KG1 (cell line): Measurements from ENCODE around the gene IL27RA.
A peak's percentile ranks its signal among the peaks of the same experiment; 100 is the strongest.

Source experiments
- DNase-seq: peaks from one replicate; lab custom pipeline; 2025; lab: John Stamatoyannopoulos, UW

IL27RA gene

DNA sequence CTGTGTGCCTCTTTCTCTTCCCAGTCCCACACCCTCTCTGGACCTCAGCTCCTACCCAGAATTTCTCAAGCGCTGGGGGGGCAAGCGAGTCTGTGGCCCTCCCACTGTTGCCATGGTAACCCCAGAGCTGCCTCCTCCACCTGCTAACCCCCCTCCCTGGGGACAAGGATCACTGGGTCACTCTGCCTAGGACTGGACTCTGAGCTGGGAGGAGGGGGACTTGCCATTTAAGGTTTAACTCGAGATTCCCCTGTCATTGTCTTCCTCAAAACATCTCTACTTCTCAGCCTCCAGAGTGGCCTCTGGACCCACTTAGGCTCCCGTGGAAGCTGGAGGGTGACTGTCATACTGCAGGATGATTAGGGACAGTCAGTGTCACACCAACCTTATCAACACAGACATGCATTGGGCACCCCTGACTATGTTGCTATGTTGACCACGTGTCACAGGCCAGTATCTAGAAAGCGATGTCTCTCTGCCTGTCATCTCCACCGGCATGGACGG lies 28.1 kb downstream of the IL27RA start:
- DNase-seq: no peak

DNA sequence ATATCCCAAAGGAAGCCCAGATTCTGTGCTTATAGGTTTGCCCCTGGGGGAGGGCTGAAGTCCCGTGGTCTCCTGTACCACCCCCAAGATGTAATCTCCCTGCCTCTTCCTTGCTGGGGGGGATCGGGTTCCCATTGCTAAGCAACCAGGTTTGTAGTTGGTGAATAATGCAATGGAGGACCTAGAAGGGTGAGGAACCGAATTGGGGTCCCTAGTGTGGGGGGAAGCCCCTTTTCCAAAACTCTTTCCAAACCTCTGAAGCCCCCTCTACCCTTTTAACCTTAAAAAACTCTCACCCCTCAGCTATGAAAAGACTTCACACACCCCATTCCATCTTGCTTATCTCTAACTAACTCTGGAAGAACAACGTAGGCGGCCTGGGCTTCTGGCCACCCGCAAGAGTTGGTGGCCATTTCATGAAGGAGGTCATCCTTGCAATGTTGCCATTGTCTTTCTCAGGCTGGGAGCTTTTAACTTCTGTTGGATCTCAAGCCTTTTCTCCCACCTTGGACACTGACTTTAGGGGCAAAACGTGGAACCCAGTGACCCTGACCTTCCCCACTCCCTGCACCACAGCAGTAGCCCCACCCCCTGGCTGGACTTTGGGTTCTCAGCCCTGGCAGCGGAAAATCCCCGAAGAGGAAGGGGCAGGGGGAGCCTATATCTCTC lies 29.7 kb downstream of the IL27RA start:
- no peak for DNase-seq

DNA sequence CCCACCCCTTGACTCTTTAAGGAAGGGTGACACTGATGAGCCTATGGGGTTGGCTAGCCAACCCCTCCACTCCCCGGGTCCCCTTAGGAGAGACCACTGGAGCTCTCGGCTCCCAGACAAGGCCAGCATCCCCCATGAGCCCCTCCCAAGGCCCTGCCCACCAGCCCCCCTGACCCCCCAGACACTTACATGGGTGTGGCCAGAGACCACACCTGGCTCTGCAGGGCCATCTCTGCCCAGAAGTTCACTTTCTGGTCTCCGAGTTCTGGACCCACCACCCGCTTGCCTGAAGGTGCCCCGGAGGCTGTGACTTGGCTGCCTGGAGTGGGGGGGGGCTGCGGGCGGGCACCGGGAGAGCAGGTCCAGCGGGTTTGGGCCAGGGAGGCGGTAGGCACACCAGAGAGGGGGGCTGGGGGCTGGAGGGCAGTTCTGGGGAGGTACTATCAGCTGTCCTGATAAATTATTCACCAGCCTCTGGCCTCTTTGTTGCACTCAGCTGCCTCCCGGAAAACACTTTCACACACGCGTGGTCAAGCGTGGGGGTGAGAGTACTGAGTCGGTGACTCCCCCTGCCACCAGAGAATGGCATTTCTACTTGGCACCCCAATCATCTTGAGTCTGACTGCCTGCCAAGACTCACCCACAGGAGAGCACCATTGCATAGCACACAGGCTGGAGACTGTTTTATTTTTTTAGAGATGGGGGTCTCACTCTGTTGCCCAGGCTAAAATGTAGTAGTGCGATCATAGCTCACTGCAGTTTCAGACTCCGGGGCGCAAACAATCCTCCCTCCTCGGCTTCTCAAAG lies 30.4 kb downstream of the IL27RA start, which contains the start of gene PALM3:
Gene PALM3, minus strand, starts transcription at position 326 of the 807 bp plus-strand sequence. Its CDS starts 96 bp downstream, at position 230.
- DNase-seq: no peak

DNA sequence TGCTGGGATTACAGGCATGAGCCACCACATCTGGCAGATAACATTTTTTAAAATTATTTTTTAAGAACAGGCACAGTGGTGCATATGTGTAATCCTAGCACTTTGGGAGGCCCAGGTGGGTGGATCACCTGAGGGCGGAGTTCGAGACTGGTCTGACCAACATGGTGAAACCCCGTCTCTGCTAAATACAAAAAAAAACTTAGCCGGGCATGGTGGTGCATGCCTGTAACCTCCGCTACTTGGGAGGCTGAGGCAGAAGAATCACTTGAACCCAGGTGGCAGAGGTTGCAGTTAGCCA lies 30.9 kb downstream of the IL27RA start:
- DNase-seq: no peak

DNA sequence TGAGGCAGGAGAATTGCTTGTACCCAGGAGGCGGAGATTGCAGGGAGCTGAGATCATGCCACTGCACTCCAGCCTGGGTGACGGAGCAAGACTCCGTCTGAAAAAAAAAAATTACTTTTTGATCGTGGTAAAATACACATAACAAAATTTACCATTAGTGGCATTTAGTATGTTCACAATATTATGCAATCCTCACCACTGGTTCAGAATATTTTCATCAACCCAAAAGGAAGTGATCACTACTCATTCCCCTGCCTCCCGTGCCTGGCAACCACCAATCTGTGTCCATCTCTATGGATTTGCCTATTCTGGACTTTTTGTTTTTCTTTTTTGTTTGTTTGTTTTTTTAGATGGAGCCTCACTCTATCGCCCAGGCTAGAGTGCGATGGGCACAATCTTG lies 31.5 kb downstream of the IL27RA start:
- DNase-seq: no peak

DNA sequence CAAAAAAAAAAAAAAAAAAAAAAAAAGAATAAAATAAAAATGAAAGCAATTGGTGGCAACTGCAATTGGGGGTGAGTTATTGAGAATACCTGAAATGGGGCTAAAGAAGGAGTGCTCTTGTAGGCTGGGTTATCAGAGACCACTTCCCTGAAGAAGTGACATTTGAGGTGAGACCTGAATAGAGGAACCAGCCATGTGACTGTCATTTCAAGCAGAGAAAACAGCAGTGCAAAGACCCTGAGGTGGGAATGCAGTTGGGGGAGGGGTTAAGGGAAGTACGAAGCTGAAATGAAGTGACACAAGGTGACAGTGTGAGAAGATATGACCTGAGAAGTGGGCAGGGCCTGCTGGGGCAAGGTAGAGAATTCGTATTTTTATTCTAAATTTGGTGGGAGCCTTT lies 34.6 kb downstream of the IL27RA start:
- DNase-seq: no peak

DNA sequence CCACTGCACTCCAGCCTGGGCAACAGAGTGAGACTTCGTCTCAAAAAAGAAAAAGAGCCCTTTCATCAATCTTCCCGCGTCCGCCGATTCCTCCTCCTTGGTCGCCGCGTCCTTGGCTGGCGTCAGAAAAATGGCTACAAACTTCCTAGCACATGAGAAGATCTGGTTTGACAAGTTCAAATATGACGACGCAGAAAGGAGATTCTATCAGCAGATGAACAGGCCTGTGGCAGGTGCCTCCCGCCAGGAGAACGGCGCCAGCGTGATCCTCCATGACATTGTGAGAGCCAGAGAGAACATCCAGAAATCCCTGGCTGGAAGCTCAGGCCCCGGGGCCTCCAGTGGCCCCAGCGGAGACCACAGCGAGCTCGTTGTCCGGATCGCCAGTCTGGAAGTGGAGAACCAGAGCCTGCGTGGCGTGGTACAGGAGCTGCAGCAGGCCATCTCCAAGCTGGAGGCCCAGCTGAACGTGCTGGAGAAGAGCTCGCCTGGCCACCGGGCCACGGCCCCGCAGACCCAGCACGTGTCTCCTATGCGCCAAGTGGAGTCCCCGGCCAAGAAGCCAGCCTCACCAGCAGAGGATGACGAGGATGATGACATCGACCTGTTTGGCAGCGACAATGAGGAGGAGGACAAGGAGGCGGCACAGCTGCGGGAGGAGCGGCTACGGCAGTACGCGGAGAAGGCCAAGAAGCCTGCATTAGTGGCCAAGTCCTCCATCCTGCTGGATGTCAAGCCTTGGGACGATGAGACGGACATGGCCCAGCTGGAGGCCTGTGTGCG lies 38.9 kb downstream of the IL27RA start:
- no peak for DNase-seq

DNA sequence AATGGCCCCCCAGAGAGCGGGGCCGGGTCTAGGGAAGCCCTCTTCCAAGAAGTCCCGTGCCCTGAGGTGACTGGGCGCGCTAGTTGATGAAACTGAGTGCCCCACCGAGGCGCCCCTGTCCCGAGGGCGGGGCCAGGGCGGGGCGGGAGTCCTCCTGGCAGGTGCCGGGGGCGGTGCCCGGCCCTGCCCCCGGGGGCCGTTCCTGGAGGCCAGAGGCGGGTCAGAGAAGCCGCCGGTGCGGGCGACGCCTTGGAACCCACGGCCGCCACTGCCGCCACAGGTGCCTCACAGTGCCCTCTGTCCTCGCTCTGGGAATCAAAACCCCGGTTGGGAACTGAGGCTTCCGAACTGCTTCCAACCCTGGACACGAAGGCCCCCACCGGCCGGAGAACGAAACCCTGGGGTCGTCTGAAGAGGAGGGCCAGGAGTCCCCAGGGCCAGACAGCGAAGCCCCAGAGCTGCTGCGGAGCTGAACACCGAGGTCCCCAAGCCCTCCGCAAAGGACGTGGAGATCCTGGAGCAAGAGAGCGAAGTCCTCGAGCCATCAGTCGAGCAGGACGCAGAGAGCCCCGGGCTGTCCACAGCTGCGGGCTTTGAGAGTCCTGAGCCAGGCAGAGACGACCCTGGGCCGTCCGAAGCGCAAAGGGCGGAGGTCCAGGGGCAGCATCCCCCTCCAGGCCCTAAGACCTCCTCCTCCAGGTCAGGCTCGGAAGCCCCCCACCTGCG lies 41.1 kb downstream of the IL27RA start, which contains the start of gene MISP3:
Gene MISP3, plus strand, starts transcription at position 252 of the 726 bp plus-strand sequence. CDS start 524 bp downstream, outside the sequence.
- DNase-seq: no peak

DNA sequence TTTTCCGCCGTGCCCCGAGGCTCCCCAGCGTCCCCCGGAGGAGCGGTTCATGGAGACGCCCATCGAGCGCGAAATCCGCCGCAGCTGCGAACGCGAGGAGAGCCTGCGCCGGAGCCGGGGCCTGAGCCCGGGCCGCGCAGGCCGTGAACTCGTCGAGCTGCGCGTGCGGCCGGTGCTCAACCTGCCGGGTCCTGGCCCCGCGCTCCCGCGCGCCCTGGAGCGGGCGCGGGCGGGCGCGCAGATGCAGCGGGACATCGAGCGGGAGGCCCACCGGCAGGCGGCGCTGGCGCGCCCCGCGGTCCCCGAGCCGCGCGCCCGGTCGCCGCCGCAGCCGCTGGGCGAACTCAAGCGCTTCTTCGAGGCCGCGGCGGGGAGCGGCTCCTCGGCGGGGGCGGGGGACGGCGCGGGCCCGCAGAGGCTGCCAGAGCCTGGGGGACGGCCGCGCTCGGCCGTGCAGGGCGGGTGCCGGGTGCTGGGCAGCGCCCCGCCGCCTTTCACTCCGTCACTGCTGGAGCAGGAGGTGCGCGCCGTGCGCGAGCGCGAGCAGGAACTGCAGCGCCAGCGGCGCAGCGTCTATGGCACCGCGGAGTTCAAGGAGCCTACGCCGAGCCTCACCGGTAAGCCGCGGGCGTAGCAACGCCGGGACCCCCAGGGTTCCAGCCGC lies 41.8 kb downstream of the IL27RA start:
- peak; percentile 34 for DNase-seq

DNA sequence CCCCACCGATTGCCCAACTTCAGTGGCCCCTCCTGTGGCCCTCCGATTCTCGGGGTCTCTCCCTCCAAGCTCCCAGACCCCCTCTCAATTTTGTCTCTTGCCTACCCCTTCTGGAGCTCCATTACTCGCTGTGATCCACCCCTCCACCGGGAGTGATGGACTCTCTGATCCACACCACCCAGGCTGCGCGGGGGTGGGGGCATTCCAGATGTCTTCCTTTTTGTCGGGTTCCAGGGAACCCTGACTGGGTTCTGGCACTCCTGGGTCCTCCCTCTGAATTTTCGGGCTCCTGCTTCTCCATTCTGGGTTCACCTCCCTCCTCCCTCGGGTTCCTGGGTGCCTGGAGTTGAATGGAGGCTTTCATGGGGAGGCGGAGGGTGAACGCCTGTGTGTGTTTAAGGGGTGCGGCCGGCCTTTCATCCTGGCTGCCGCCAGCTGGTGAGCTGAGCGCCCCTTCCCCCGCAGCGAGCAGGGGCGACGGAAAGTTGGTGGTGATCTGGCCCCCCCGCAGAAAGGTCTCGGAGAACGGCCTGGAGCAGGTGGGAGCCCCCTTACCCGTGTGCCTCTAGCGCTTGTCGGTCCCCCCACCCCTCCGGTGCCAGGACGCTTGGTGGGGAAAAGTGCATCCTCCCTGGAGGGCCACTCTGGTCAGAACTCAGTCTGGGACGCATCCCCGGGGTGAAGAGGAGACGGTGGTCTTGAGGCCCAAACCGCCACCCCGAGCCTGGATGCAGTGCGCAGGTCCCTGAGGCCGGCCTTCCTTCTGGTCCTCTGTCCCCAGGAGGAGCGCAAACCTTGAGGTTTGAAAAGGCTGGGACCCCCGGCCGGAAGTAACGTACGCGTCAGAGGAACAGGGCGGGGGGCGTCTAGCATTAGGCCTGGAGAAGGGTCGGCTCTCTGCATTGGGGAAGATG lies 42.6 kb downstream of the IL27RA start:
- DNase-seq: no peak

DNA sequence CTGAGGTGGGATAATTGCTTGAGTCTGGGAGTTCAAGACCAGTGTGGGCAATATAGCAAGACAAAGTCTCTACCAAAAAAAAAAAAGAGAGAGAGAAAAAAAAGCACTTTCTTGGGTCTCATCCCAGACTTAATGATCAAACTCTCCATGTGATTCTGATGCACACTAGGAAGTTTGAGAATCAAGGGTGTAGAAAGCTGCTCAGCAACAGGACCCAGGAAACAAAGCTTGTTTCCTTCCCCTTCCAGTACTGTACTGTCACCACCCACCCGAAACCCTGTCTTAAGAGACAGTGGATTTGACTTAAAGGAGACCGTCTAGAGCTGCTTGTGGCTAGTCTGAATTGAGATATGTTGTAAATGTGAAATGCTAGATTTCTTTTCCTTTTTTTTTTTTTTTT lies 46.8 kb downstream of the IL27RA start:
- DNase-seq: no peak

DNA sequence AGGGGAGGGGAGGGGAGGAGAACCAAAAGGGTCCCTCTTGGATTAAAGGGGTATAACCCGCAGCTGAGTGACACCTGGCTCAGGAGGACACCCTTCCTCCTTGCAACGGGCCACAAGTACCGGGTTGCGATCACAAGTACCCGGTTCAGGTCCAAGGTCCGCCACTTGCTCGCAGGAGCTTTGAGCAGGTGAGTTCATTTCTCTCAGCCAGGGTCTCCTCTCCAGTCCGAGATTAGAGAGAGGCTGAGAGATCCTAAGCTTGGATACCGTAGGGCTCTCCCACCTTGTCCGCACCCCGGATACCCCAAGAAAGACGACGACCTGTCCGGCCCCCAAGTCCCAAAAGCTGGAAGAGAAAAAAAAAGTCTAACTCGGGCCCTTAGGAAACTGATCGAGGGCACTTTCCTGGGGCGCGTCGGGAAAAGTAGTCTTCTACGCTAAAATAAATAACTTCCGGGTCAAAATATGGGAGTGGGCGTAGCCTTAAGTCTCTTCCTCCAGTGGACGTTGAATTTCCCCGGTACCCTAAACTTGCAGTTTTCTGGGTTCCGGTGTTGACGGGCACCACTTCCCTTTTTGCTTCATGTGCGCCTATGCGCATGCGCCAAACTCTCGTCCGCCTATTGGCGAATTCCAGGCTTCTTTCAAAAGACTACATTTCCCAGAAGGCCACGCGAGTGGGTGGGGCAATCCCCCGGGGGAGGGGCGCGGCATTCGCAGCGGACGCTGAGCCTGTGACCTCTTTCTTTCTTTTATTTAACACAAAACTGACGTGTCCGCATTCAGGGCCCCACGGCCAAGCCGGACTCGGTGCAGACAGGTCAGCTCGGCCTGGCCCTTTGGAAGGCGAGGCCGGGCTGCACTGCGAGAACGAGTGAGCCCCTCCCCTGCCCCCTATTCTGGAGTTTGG lies 49.6 kb downstream of the IL27RA start:
- peak; percentile 97 for DNase-seq

DNA sequence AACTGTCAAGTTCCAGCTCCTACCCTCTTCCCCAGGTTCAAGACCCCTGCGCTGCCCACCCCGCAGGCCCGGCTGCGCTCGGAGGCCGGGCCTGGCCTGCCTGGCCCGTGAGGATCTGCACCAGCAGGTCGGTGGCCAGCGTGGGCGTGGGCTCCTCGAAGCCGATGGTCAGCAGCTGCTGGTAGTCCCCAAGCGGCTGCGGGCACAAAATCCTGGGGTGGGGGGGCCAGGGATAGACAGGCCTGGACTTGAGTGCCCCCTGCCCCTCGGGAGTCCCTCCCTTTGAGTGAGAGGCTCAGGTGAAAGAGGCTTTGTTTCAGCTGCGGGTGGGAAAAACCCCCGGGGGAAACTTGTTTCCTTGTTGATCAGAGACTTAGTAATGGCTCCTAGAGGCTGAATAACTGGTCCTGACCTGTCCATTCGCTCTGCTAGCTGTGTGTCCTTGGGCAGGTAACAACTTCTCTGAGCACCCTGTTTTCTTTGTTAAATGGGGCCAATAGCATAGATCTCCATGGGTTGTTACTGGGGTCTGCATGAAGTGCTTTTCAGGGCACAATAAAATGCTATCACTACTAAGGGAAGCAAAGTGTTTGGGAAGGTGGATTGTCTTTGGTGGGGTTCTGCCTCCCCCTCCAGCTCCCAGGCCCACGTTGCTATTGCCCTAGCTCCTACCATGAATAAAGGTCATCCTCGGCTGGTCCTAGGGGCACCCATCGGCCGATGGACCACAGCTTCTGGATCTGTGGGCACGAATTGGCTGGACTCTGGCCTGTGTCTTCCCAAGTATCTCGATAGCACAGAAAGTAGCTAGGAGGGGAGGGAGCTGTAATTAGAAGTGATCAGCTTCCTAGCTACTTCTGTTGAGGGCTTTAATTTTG lies 50.5 kb downstream of the IL27RA start:
- no peak for DNase-seq

DNA sequence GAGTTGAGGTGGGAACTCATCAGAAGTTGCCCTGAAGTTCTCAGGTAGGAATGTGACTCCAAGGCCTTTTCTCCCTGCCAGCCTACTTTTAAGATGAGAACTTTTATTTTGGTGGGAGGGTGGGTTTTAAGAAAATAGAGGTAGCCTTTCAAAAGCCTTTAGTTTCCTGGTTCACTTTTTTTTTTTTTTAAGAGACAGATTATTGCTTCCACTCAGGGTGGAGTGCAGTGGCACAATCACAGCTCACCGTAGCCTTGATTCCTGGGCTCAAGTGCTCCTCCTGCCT lies 51.1 kb downstream of the IL27RA start:
- no peak for DNase-seq

DNA sequence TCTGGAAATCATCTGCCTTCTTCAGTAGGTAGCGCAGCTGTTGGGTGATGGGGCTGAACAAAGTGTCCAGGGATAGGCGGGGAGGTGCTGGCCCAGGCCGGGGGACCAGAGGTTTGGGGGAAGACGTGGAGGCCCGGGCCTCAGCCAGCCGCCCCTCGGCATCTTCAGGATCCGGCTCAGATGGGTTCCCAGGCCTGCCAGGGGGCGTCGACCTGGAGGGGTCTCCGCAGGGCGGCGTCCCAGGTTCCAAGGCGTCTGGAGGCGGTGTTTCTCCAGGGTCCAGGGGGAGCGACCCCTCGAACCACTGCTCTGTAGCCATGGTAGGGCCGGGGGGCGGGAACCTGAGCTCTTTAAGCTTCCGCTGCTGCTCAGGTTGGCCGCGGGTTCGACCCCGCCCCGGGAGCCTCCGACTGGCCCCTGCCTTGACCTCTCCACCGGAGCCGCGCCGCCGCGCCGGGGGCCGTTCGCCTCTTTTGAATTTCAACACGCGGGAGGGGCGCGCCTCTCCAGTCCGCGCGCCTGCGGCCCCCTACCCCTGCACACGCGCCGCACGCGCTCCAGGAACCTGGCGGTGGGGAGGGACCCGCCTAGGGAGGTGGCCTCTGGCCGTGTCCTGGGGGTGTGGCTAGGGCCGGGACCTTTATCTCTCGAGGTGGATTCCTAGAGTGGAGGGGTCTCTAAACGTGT lies 53.9 kb downstream of the IL27RA start, which contains the start of gene C19orf67:
Gene C19orf67, minus strand, starts transcription at position 475 of the 687 bp plus-strand sequence. Its CDS starts 156 bp downstream, at position 319.
- DNase-seq: no peak

DNA sequence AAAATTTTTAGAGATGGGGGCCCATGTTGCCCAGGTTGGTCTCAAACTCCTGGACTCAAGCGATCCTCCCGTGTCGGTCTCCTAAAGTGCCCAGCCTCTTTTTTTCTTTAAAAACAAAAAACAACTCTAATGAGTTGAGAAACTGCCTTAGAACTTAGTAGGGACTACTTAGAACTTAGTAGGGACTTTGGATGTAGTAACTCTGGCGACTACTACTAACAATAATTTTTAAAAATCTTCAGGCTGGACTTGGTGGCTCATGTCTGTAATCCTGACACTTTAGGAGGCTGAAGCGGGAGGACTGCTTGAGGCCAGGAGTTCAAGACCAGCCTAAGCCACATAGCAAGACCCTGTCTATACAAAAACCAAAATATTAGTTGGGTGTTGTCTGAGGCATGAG lies 54.5 kb downstream of the IL27RA start:
- DNase-seq: no peak

DNA sequence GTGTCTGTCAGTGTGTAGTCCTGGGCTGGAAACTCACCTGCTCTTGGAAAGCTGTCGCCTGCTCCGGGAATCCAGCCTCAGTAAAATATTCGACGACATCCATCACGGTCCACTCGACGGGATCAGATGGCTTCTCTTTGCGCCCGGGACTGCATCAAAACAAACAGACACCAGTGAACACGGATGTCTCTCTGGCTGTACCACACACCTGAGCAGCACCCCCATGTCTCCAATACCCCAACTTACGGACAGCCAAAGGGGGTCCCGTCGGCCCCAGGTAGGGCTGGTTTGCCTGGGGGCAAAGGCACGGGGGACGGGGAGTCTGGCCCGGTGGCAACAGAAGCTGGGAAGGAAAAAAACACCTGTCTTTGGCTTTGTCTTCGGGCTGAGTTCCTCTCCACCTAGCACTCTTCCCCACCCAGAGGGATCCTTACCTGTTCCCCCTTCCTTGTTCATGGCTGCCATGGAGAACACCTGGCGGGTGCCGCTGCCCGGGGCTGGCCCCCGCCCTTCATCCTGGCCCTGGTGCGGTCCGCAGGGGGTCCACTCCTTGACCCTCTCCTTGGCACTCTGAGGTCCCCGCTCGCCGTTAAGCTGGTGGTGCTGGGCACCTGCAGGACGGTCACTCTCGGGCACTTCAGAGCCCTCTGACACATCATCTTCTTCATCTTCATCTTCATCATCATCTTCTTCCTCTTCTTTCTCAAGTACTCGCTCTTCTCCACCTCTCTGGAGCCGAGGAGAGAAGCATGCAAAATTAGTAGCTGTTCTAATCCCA lies 57.3 kb downstream of the IL27RA start:
- no peak for DNase-seq
